GM12873 (cell line): ENCODE measurements around the gene ABCG2.

Experiments
- CTCF ChIP-seq: IDR thresholded peaks from 2 replicates; pipeline ENCODE4 v1.5.1; 2012; ENCODE audit warnings: low read depth, mild to moderate bottlenecking, moderate library complexity, low read length, control low read depth; ENCODE audit not compliant: insufficient read depth; ENCODE audit errors: missing control alignments

ABCG2 gene

GRCh38 chr4:88134536-88135355 is 23.7 kb downstream of the ABCG2 start:
- no peak for TF ChIP-seq CTCF

- no peak for TF ChIP-seq CTCF
These were observed 24.3 kb downstream of the ABCG2 start for GRCh38 chr4:88134111-88134510.

GRCh38 chr4:88130544-88131305 is 27.7 kb downstream of the ABCG2 start:
- TF ChIP-seq CTCF: no peak

- no peak for TF ChIP-seq CTCF
These were observed 28.4 kb downstream of the ABCG2 start for GRCh38 chr4:88130003-88130402.

GRCh38 chr4:88119943-88120342 is 38.5 kb downstream of the ABCG2 start:
- TF ChIP-seq CTCF: no peak

GRCh38 chr4:88115587-88115986 is 42.9 kb downstream of the ABCG2 start:
- TF ChIP-seq CTCF: no peak

- no peak for TF ChIP-seq CTCF
These were observed 45.6 kb downstream of the ABCG2 start for GRCh38 chr4:88112856-88113255.
